Karpas-422 (cell line): ENCODE results near the gene CDC42EP3. TPM values are rescaled to one million over a fixed set of nuclear protein-coding genes. Genes with fewer than 3 reads are reported as not detected.

Experiments used
- DNase-seq: peaks from one replicate; pipeline ENCODE4 v3.0.0-alpha.2; 2015
- H2AFZ ChIP-seq: fragments of 200-600 bp; sonication (generic); 2 replicates; pipeline ENCODE4 v1.6.1; 2014; ENCODE audit warnings: antibody characterized with exemption, low read length, mixed read lengths
- H3K27ac ChIP-seq: fragments of 200-600 bp; sonication (generic); 2 replicates; pipeline ENCODE4 v1.5.1; 2014; ENCODE audit warnings: mild to moderate bottlenecking, low read length, moderate library complexity
- H3K27me3 ChIP-seq: fragments of 200-600 bp; sonication (generic); 2 replicates; pipeline ENCODE4 v1.6.1; 2014; ENCODE audit warnings: low read length, mixed read lengths
- H3K36me3 ChIP-seq: fragments of 200-600 bp; sonication (generic); 2 replicates; pipeline ENCODE4 v1.6.1; 2014; ENCODE audit warnings: low read length, mixed read lengths; ENCODE audit not compliant: insufficient read depth
- H3K4me1 ChIP-seq: fragments of 200-600 bp; sonication (generic); 2 replicates; pipeline ENCODE4 v1.6.1; 2014; ENCODE audit warnings: mild to moderate bottlenecking, low read length, mixed read lengths
- H3K4me2 ChIP-seq: fragments of 200-600 bp; sonication (generic); 2 replicates; pipeline ENCODE4 v1.6.1; 2014; ENCODE audit warnings: low read length, low read depth, mild to moderate bottlenecking; ENCODE audit not compliant: poor library complexity, severe bottlenecking
- H3K4me3 ChIP-seq: fragments of 200-600 bp; sonication (generic); 2 replicates; pipeline ENCODE4 v1.5.1; 2014; ENCODE audit warnings: mild to moderate bottlenecking, antibody characterized with exemption, low read length, mixed read lengths
- H3K79me2 ChIP-seq: fragments of 200-600 bp; sonication (generic); 2 replicates; pipeline ENCODE4 v1.6.1; 2014; ENCODE audit warnings: mild to moderate bottlenecking, low read length, mixed read lengths
- H3K9ac ChIP-seq: fragments of 200-600 bp; sonication (generic); 2 replicates; pipeline ENCODE4 v1.6.0; 2014; ENCODE audit warnings: low read length
- H3K9me2 ChIP-seq: fragments of 200-600 bp; sonication (generic), shearing (Covaris generic); replicated peaks from 2 replicates; pipeline ENCODE4 v1.6.0; 2014; ENCODE audit warnings: mild to moderate bottlenecking, low read length, moderate library complexity; ENCODE audit not compliant: insufficient read depth
- H3K9me3 ChIP-seq: fragments of 300-700, 200-600 bp; sonication (generic); 2 replicates; pipeline ENCODE4 v1.6.1; 2014; ENCODE audit warnings: low read length, mixed read lengths
- H4K20me1 ChIP-seq: fragments of 200-600 bp; sonication (generic); 2 replicates; pipeline ENCODE4 v1.6.1; 2014; ENCODE audit warnings: mild to moderate bottlenecking, antibody characterized with exemption, low read length, low read depth; ENCODE audit not compliant: insufficient read depth
- total RNA-seq: library from RNA; depleted of rRNA; stranded (reverse); fragments of >200 nt; shearing (Covaris generic); gene quantifications from 2 replicates; pipeline ENCODE4 v1.2.3, GENCODE V29; 2014; ENCODE audit warnings: low replicate concordance

The CDC42EP3 gene
- total RNA-seq, 1 experiment from 2014 or later: 12.5 TPM

- H3K79me2 ChIP-seq: no peaks in the 10 kb centered on the region
Measured at GRCh38 chr2:37679072-37679695, 7.7 kb upstream of the CDC42EP3 start.

GRCh38 chr2:37676274-37676673, 4.8 kb upstream of the CDC42EP3 start:
- H3K4me2 ChIP-seq: no peak overlapping the region
- no peak for DNase-seq
- H3K9ac ChIP-seq: no peak overlapping the region
- H3K27ac ChIP-seq: no peak overlapping the region
- no peaks in the 10 kb centered on the region for H3K27me3 ChIP-seq
- H3K4me3 ChIP-seq: no peak overlapping the region
- H4K20me1 ChIP-seq: no peaks in the 10 kb centered on the region
- H3K9me2 ChIP-seq: no peaks in the 10 kb centered on the region
- H3K79me2 ChIP-seq: no peaks in the 10 kb centered on the region
- no peak overlapping the region for H2AFZ ChIP-seq
- peaks cover 7% of the 10 kb centered on the region for H3K4me1 ChIP-seq
- H3K9me3 ChIP-seq: no peaks in the 10 kb centered on the region
- no peaks in the 10 kb centered on the region for H3K36me3 ChIP-seq

More at GRCh38 chr2:37679072-37679695, 7.7 kb upstream of the CDC42EP3 start:
- no peak overlapping the region for H3K4me2 ChIP-seq
- no peak overlapping the region for H3K9ac ChIP-seq
- no peaks in the 10 kb centered on the region for H3K9me3 ChIP-seq
- no peak overlapping the region for H3K27ac ChIP-seq
- H3K4me3 ChIP-seq: no peak overlapping the region
- H3K4me1 ChIP-seq: no peaks in the 10 kb centered on the region
- no peaks in the 10 kb centered on the region for H3K36me3 ChIP-seq
- H4K20me1 ChIP-seq: no peaks in the 10 kb centered on the region
- no peaks in the 10 kb centered on the region for H3K27me3 ChIP-seq
- no peaks in the 10 kb centered on the region for H3K9me2 ChIP-seq
- no peak overlapping the region for H2AFZ ChIP-seq
- DNase-seq: no peak

- Histone ChIP-seq H3K9me3 (no peaks in the 10 kb centered on the region), H3K4me3 (no peak overlapping the region), H3K9me2 (no peaks in the 10 kb centered on the region), H4K20me1 (no peaks in the 10 kb centered on the region), H3K27ac (no peak overlapping the region), H3K4me2 (no peak overlapping the region), H3K27me3 (no peaks in the 10 kb centered on the region), H3K4me1 (peaks cover 18% of the 10 kb centered on the region), H3K79me2 (peaks cover 11% of the 10 kb centered on the region), H3K9ac (no peak overlapping the region), H2AFZ (no peak overlapping the region), H3K36me3 (no peaks in the 10 kb centered on the region)
- no peak for DNase-seq
Measured at GRCh38 chr2:37674946-37675345, 3.5 kb upstream of the CDC42EP3 start.

GRCh38 chr2:37672870-37673184, 1.4 kb upstream of the CDC42EP3 start:
- Histone ChIP-seq H3K9me3 (no peaks in the 10 kb centered on the region), H3K4me3 (peak overlapping the region; percentile 96)

GRCh38 chr2:37672104-37672869, 845 bp upstream of the CDC42EP3 start:
- no peaks in the 10 kb centered on the region for H3K9me3 ChIP-seq
- peaks cover 28% of the 10 kb centered on the region for H3K79me2 ChIP-seq

More at GRCh38 chr2:37672870-37673184, 1.4 kb upstream of the CDC42EP3 start:
- H3K9ac ChIP-seq: peak overlapping the region; percentile 83
- H3K27ac ChIP-seq: peak overlapping the region; percentile 46; the same call in 1 of the 2 replicates
- no peak for DNase-seq
- peak overlapping the region; percentile 89 for H3K4me2 ChIP-seq
- peaks cover 28% of the 10 kb centered on the region for H3K79me2 ChIP-seq
- H3K36me3 ChIP-seq: no peaks in the 10 kb centered on the region
- H4K20me1 ChIP-seq: no peaks in the 10 kb centered on the region
- no peaks in the 10 kb centered on the region for H3K9me2 ChIP-seq
- H2AFZ ChIP-seq: peak overlapping the region; percentile 97
- no peaks in the 10 kb centered on the region for H3K27me3 ChIP-seq
- H3K4me1 ChIP-seq: peaks cover 27% of the 10 kb centered on the region

GRCh38 chr2:37671816-37672103, 318 bp upstream of the CDC42EP3 start:
- H3K4me3 ChIP-seq: peak overlapping the region; percentile 96
- no peaks in the 10 kb centered on the region for H3K27me3 ChIP-seq
- no peaks in the 10 kb centered on the region for H3K36me3 ChIP-seq
- DNase-seq: no peak
- H3K9me3 ChIP-seq: no peaks in the 10 kb centered on the region
- H3K79me2 ChIP-seq: peaks cover 28% of the 10 kb centered on the region
- peak overlapping the region; percentile 46 for H3K27ac ChIP-seq
- H4K20me1 ChIP-seq: no peaks in the 10 kb centered on the region
- H3K4me1 ChIP-seq: peaks cover 27% of the 10 kb centered on the region
- peak overlapping the region; percentile 97 for H2AFZ ChIP-seq
- peak overlapping the region; percentile 83 for H3K9ac ChIP-seq
- peak overlapping the region; percentile 89 for H3K4me2 ChIP-seq
- H3K9me2 ChIP-seq: no peaks in the 10 kb centered on the region

More at GRCh38 chr2:37672104-37672869, 845 bp upstream of the CDC42EP3 start:
- Histone ChIP-seq H3K27ac (peak overlapping the region; percentile 46), H3K27me3 (no peaks in the 10 kb centered on the region), H3K4me3 (peak overlapping the region; percentile 96), H3K4me1 (peaks cover 27% of the 10 kb centered on the region), H4K20me1 (no peaks in the 10 kb centered on the region), H3K4me2 (peak overlapping the region; percentile 89), H3K9me2 (no peaks in the 10 kb centered on the region), H2AFZ (peak overlapping the region; percentile 97), H3K9ac (peak overlapping the region; percentile 83), H3K36me3 (no peaks in the 10 kb centered on the region)
- DNase-seq: peak; percentile 90

GRCh38 chr2:37670378-37671008, 949 bp downstream of the CDC42EP3 start:
- Histone ChIP-seq H3K27me3 (no peaks in the 10 kb centered on the region), H3K4me1 (peaks cover 27% of the 10 kb centered on the region), H3K9me2 (no peaks in the 10 kb centered on the region), H4K20me1 (no peaks in the 10 kb centered on the region), H3K36me3 (no peaks in the 10 kb centered on the region), H3K79me2 (peaks cover 30% of the 10 kb centered on the region), H2AFZ (peak overlapping the region; percentile 85; the same call in 1 of the 2 replicates), H3K9me3 (no peaks in the 10 kb centered on the region), H3K27ac (no peak overlapping the region), H3K9ac (peak overlapping the region; percentile 83), H3K4me3 (peak overlapping the region; percentile 96), H3K4me2 (peak overlapping the region; percentile 89)
- DNase-seq: no peak

GRCh38 chr2:37669446-37669845, 2.0 kb downstream of the CDC42EP3 start:
- H3K27ac ChIP-seq: no peak overlapping the region
- peaks cover 27% of the 10 kb centered on the region for H3K4me1 ChIP-seq
- H3K9me3 ChIP-seq: no peaks in the 10 kb centered on the region
- H3K9ac ChIP-seq: 0 out of 2 replicates have a peak overlapping the region, but pooled peaks have one; percentile 83
- H3K79me2 ChIP-seq: peaks cover 30% of the 10 kb centered on the region
- no peaks in the 10 kb centered on the region for H4K20me1 ChIP-seq
- no peaks in the 10 kb centered on the region for H3K36me3 ChIP-seq
- H2AFZ ChIP-seq: no peak overlapping the region
- H3K27me3 ChIP-seq: no peaks in the 10 kb centered on the region
- peak overlapping the region; percentile 96; the same call in 1 of the 2 replicates for H3K4me3 ChIP-seq
- H3K4me2 ChIP-seq: peak overlapping the region; percentile 89
- H3K9me2 ChIP-seq: no peaks in the 10 kb centered on the region
- no peak for DNase-seq
